Measurements from ENCODE around the gene CD300LG.

CD300LG gene

GRCh38 chr17:43907998-43908721 is 61.2 kb downstream of the CD300LG start:
- DNase-seq = peak; percentile 62 to 88

GRCh38 chr17:43909537-43910231 is 62.7 kb downstream of the CD300LG start:
- no peak for DNase-seq

- DNase-seq = peak; percentile 90 to 91
Observed at GRCh38 chr17:43911904-43912303, 64.9 kb downstream of the CD300LG start.

GRCh38 chr17:43912635-43913304 is 65.8 kb downstream of the CD300LG start:
- DNase-seq = no peak
